T-helper 1 cell treated with Interleukin-12 subunit alpha and Interleukin-12 subunit beta and Interleukin-4 antibody, amounts not matched to agents 30 μg/mL and 1 μg/mL, for 36 hours (primary cell): ENCODE measurements around the gene LAMC3.

Experiments
- H3K27ac Mint-ChIP-seq: one replicate; pipeline ENCODE4 v1.8.0; 2021; ENCODE audit warnings: mild to moderate bottlenecking, mixed read lengths
- H3K27me3 Mint-ChIP-seq: one replicate; pipeline ENCODE4 v1.8.0; 2021; ENCODE audit warnings: low read depth, mixed read lengths
- H3K36me3 Mint-ChIP-seq: one replicate; pipeline ENCODE4 v1.8.0; 2021; ENCODE audit warnings: low read depth, mixed read lengths
- H3K4me1 Mint-ChIP-seq: one replicate; pipeline ENCODE4 v1.8.0; 2021; ENCODE audit warnings: low read depth, mixed read lengths
- H3K4me3 Mint-ChIP-seq: one replicate; pipeline ENCODE4 v1.8.0; 2021; ENCODE audit warnings: mild to moderate bottlenecking, moderate library complexity, mixed read lengths
- H3K9me3 Mint-ChIP-seq: one replicate; pipeline ENCODE4 v1.8.0; 2021; ENCODE audit warnings: mixed read lengths

The LAMC3 gene

DNA sequence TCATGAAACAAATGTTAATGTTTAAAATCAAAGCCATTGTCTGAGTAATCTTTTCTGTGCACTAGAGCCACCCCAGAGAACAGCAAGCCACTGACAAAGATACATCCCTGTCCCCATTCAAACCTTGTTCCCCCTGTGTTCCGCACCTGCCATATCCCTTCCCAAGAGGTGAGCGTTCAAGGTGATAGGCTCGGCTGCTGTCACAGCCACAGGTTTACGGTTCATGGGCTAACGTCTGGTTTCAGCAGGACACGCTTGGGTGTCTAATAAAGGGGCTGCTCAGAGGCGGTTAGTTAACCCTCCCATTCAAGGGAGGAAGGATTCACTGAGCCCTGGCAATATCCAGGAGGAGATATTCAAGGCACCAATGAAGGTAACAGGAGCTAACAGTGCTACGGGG lies 24.5 kb upstream of the LAMC3 start:
- Mint-ChIP-seq H3K4me1 (no peaks in the 10 kb centered on the region), H3K36me3 (no peaks in the 10 kb centered on the region), H3K4me3 (no peak overlapping the region), H3K27ac (no peak overlapping the region), H3K9me3 (no peaks in the 10 kb centered on the region), H3K27me3 (no peaks in the 10 kb centered on the region)

- no peaks in the 10 kb centered on the region for H3K4me1 Mint-ChIP-seq
- H3K27me3 Mint-ChIP-seq, result no peaks in the 10 kb centered on the region
- no peak overlapping the region for H3K27ac Mint-ChIP-seq
- no peaks in the 10 kb centered on the region for H3K36me3 Mint-ChIP-seq
- H3K9me3 Mint-ChIP-seq, result no peaks in the 10 kb centered on the region
- no peak overlapping the region for H3K4me3 Mint-ChIP-seq
Observed at GRCh38 chr9:130985029-130985428, 23.9 kb upstream of the LAMC3 start.

DNA sequence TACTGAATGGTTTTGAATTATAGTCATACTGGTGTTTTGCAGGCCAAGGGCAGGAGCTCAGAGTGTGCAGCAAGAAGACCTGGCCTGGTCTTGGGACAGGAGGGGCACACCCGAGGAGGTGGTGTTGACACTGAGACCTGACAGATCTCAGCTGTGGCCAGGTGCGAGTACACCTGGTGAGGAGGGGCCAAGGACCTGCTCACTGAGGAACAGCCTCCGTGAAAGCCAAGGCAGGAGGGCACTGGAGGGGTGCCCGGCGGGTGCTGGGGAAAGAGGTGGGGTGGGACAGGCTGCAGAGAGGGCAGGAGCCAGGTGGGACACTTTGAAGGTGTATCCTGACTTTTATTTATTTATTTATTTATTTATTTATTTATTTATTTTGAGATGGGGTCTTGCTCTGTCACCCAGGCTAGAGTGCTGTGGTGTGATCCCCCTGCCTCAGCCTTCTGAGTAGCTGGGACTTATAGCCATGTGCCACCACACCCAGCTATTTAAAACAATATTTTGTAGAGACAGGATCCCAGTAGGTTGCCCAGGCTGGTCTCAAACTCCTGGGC lies 23.3 kb upstream of the LAMC3 start:
- H3K27me3 Mint-ChIP-seq, result no peaks in the 10 kb centered on the region
- no peaks in the 10 kb centered on the region for H3K36me3 Mint-ChIP-seq
- H3K27ac Mint-ChIP-seq, result no peak overlapping the region
- no peaks in the 10 kb centered on the region for H3K9me3 Mint-ChIP-seq
- no peak overlapping the region for H3K4me3 Mint-ChIP-seq
- H3K4me1 Mint-ChIP-seq, result no peaks in the 10 kb centered on the region

DNA sequence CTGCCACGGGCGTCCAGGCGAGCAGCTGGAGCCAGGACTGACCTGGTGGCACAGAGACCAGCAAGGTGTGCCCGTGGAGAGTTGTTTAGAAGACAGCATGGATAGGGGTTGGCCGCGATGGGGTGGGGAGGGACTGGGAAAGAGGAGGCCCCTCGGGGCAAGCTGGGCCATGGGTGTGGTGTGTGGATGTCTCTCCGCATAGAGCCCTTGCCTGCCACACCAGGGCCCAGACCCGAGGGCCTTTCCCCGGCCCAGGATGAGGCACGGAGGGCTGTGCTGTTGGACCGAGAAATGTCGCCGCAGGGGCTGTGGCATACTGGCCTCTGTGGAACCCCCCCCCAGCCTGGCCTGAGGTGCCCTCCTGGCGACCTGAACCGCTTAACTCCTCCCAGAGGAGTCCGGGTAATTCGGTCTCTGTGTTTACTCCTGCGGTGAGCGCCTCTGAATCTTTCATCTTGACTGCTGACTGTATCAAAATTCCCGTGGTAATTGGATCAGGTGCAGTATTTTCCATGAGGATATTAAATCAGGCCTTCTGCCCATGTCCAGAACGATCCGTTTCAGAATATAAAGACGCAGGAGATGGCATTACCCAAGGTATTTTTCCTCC lies 22.5 kb upstream of the LAMC3 start:
- no peaks in the 10 kb centered on the region for H3K27me3 Mint-ChIP-seq
- H3K27ac Mint-ChIP-seq, result no peak overlapping the region
- H3K36me3 Mint-ChIP-seq, result no peaks in the 10 kb centered on the region
- no peaks in the 10 kb centered on the region for H3K9me3 Mint-ChIP-seq
- H3K4me1 Mint-ChIP-seq, result no peaks in the 10 kb centered on the region
- no peak overlapping the region for H3K4me3 Mint-ChIP-seq

- Mint-ChIP-seq H3K27me3 (no peaks in the 10 kb centered on the region), H3K4me3 (no peak overlapping the region), H3K36me3 (no peaks in the 10 kb centered on the region), H3K4me1 (no peaks in the 10 kb centered on the region), H3K27ac (no peak overlapping the region), H3K9me3 (no peaks in the 10 kb centered on the region)
Observed at GRCh38 chr9:130987054-130987453, 21.9 kb upstream of the LAMC3 start.

- Mint-ChIP-seq H3K4me3 (no peak overlapping the region), H3K4me1 (no peaks in the 10 kb centered on the region), H3K36me3 (no peaks in the 10 kb centered on the region), H3K9me3 (no peaks in the 10 kb centered on the region), H3K27me3 (no peaks in the 10 kb centered on the region), H3K27ac (no peak overlapping the region)
Observed at GRCh38 chr9:130987738-130988399, 21.1 kb upstream of the LAMC3 start.

- Mint-ChIP-seq H3K4me3 (no peak overlapping the region), H3K27ac (no peak overlapping the region), H3K4me1 (no peaks in the 10 kb centered on the region), H3K27me3 (no peaks in the 10 kb centered on the region), H3K9me3 (no peaks in the 10 kb centered on the region), H3K36me3 (no peaks in the 10 kb centered on the region)
Observed at GRCh38 chr9:130988400-130988747, 20.6 kb upstream of the LAMC3 start.

GRCh38 chr9:130988905-130989304 lies 20.1 kb upstream of the LAMC3 start:
- Mint-ChIP-seq H3K36me3 (no peaks in the 10 kb centered on the region), H3K9me3 (no peaks in the 10 kb centered on the region), H3K27ac (no peak overlapping the region), H3K4me1 (no peaks in the 10 kb centered on the region), H3K4me3 (no peak overlapping the region), H3K27me3 (no peaks in the 10 kb centered on the region)

DNA sequence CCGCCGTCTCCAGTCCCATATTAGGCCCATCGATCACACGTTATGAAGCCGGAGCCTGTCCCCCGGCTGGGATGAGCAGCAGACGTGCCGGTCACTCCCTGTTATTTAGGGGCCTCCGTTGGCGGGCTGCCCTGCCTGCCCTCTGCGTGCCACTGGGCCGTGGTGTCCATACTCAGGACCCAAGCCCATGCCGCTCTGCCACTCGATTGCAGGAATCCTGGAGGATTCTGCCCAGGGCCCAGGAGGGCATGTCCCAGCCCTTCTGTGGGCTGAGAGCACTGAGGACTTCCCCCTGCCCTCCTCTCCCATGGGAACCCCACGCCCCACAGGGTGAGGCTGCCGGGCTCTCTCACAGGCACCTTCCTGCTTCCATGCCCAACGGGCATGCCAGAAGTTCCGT lies 19.6 kb upstream of the LAMC3 start:
- Mint-ChIP-seq H3K27ac (no peak overlapping the region), H3K27me3 (no peaks in the 10 kb centered on the region), H3K4me1 (no peaks in the 10 kb centered on the region), H3K9me3 (no peaks in the 10 kb centered on the region), H3K4me3 (no peak overlapping the region), H3K36me3 (no peaks in the 10 kb centered on the region)

DNA sequence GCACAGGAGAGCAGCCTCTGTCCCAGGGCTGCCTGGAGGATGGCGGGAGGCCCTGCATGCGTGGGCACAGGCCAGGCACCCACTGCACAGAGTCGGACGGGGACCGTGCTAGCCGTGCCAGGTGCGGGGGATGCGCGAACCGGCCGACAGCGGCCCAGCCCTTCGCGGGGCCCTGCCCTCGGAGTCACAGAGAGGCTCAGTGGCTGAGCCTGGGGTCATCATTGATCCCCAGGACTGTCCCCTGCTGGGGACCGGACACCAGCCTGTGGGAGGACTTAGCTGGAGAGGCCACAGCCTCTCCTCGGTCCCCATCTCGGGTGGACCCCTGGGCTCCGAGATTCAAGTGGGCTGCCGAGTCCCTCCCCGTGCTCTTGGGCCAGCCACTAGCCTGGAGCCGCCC lies 19.1 kb upstream of the LAMC3 start:
- Mint-ChIP-seq H3K4me1 (no peaks in the 10 kb centered on the region), H3K27me3 (no peaks in the 10 kb centered on the region), H3K4me3 (no peak overlapping the region), H3K36me3 (no peaks in the 10 kb centered on the region), H3K27ac (no peak overlapping the region), H3K9me3 (no peaks in the 10 kb centered on the region)

GRCh38 chr9:130990306-130990977 lies 18.5 kb upstream of the LAMC3 start:
- Mint-ChIP-seq H3K27me3 (no peaks in the 10 kb centered on the region), H3K27ac (no peak overlapping the region), H3K4me3 (no peak overlapping the region), H3K36me3 (no peaks in the 10 kb centered on the region), H3K9me3 (no peaks in the 10 kb centered on the region), H3K4me1 (no peaks in the 10 kb centered on the region)

DNA sequence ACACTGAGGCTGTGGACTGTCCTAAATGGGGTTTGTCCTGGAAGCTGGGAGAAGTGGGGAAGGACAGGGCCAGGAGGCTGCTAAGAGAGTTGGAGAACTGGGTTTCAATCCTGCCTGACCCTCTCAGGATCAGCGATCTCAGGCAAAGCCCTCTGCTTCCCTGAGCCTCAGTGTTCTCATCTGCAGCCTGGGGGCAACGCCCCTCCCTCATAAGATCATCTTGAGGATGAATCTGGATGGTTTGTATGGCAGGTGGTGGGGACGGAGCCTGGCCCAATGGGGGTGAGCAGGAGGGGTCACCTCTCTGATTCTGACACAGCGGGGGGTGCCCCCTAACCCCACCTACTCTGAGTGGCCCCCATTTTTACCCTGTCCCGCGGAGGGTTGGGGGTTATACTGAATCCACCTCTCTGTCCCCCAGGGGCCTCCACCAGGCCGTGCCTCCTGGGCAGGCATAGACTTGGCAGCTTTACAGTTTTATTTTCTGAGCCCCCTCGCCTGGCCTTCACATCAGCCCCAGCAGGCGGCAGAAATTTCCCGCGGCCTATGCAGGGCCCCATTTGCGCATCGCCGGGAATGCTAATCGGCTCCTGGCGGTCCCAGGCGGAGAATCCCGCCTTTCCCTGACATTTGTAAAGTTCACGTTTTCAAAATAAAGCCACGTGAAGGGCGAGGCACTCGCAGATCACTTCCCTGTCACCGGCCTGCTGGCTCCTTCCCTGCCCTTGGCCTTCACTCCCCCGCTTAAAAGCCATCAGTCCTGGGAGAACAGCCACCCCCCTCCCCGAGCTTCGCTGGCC lies 17.8 kb upstream of the LAMC3 start:
- no peaks in the 10 kb centered on the region for H3K9me3 Mint-ChIP-seq
- H3K27ac Mint-ChIP-seq, result no peak overlapping the region
- H3K36me3 Mint-ChIP-seq, result no peaks in the 10 kb centered on the region
- H3K4me1 Mint-ChIP-seq, result no peaks in the 10 kb centered on the region
- H3K27me3 Mint-ChIP-seq, result no peaks in the 10 kb centered on the region
- no peak overlapping the region for H3K4me3 Mint-ChIP-seq

- Mint-ChIP-seq H3K9me3 (no peaks in the 10 kb centered on the region), H3K36me3 (no peaks in the 10 kb centered on the region), H3K27me3 (no peaks in the 10 kb centered on the region), H3K4me1 (no peaks in the 10 kb centered on the region), H3K4me3 (no peak overlapping the region), H3K27ac (no peak overlapping the region)
Observed at GRCh38 chr9:130991778-130992681, 16.9 kb upstream of the LAMC3 start.

DNA sequence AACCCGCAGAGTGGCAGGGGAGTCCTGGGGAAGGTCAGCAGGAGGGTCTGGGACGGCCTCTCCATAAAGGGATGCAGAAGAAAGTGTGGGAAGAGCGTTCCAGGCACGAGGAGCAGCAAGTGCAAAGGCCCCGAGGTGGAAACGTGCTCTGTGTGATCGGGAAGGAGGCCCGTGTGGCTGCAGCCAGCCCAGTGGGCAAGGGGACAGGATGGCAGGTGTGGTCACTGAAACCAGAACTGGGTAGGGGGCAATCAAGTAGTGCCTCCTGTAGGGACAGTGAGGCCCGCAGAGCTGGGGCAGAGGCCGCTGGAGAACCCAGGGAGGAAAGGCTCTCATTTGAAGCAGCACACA lies 16.3 kb upstream of the LAMC3 start:
- Mint-ChIP-seq H3K27ac (no peak overlapping the region), H3K27me3 (no peaks in the 10 kb centered on the region), H3K36me3 (no peaks in the 10 kb centered on the region), H3K9me3 (no peaks in the 10 kb centered on the region), H3K4me1 (no peaks in the 10 kb centered on the region), H3K4me3 (no peak overlapping the region)
